Activated CD4-positive, alpha-beta T cell treated with anti-CD3 and anti-CD28 coated beads for 1 hour (primary cell): Measurements from ENCODE around the gene SERPINA1.

ENCODE experiments used
- DNase-seq: peaks from one replicate; pipeline ENCODE4 v3.0.0-alpha.2; 2020

Gene SERPINA1

DNA sequence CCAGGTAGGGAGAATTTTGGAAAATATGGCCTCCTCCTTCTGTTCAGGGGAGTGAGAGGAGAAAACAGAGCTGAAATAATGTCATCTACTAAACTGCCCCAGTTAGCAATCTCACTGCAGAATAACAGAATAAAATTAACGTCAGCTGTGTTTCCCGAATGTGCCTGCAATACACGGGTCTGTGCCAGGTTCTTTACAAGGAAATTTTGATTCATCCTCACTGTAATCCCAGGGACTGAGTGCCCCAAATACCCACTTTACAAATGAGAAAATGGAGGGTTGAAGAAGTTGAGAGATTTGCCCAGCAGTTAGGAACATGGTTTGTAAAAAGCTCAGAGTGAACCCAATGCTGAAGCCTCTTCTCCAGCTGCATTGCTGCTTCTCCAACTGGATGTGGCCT is 44.0 kb downstream of the SERPINA1 start:
- no peak for DNase-seq

DNA sequence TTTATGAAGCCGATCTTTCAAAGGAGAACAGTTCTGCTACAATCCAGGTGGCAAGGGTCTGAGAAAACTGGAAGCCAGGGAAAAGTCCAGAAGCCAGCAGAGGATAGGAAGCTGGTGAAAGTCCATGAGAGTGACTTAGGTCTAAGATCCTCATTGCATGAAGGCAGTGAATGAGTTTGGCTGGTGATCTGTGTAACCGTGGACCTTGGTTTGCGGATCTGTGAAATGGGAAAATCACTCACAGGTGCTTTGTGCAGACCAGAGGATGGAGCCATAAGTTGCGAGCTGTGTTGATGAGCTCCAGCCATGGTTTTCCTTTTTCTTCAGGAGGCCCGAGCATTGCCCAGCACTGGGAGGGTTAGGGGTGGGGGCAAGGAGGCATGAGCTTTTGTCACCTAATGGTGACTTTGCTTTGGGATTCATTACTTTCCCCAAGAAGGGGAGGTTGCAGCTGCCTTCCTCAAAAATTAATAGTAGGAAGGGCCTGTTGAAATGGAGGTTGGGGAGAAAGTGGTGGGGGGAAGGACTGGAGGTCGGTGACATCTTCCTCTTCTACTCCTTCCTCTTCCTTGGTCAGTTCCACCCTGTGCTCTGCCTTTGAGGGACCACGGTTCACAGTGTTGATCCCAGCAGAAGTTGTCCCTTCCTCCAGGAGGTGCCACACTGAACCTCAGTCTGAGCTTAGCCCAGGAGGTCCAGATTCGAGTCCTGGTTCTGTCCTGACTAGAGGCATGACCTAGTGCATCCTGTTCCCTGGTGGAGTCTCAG is 45.0 kb downstream of the SERPINA1 start:
- DNase-seq = no peak

DNA sequence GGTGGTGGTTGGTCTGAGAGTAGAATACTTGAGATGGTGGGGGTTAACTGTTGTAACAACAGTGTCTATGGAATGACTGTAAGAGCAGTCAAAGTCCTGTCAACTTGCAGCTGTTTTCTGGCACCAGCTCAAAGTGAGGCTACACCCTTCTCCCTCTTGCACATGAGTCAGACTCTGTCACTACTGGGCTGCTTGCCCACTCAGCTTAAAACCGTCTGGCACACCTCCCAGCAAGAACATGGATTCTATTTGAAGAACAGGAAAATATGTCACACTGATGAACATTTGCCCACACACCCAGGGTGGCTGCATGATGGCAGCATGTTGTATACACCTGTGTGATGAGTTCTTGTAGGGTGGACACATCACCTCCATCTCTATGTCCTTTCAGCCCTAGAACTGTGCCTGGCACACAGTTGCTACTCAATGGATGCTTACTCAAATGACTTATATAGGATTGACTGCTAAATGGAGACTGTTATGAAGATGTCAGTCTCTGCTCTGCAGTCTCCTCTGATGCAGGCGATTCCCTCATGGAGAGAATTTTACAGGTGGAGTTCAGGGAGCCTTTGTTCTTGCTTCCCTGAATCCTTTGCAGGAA is 46.0 kb downstream of the SERPINA1 start:
- DNase-seq = no peak

DNA sequence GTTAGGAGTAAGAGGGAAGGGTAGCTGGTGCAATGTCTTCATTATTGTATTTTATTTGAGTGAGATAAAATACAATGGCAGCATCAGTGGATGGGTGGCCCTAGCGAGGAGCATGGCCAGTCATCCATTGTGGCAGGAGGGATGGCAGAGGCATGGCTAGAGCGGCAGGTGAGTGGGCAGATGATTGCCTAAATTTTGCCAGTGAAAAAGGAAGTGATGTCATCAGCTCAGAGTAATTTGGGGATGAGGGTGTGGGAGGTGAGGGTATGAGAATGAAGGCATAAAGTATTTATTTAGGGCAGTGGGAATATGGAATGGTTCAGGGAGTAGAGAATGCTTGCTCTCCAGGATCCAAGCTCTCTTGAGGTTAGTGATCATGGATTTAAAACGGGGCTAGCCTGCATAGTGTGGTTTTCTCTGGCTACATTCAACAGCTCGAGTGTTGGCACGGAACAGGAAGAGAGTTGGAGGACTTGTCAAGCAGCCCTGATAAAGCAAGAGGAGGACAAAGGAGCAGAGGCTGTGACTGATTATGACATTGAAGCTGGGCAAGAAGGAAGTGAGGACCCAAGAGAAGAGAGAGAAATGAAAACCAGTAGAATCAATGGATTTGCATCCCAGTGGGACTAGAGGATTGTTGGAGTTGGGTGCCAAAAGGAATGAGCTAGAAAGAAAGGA is 46.6 kb downstream of the SERPINA1 start:
- no peak for DNase-seq

DNA sequence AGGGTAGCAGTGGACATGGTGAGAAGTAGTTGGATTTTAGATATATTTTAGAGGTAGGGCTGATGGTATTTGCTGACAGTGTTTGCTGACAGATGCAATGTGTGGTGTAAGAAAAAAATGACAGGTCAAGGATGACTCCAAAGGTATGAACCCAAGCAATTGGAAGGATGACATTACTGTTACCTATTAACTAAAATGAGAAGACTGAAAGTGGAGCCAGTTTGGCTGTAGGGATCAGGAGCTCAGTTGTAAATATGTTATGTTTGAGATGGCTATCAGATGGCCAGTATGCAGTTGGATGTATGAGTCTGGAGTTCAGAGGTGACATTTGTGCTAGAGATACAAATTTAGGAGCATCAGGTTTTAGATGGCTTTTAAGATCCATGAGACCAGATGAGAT is 47.9 kb downstream of the SERPINA1 start:
- no peak for DNase-seq

DNA sequence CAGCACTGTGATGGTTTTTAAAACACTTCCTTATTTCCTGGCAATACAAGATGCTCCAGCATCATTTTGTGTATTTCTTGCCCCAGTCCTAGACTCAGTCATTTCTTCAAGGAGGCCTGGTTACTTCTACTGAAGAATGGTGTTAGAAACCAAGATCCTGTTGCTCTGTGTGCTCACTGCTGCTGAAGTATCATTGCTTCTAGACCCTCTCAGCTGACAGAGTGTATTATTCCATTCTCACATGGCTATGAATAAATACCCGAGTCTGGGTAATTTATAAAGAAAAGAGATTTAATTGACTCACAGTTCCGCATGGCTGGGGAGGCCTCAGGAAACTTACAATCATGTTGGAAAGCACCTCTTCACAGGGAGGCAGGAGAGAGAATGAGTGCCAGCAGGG is 50.4 kb downstream of the SERPINA1 start:
- no peak for DNase-seq

DNA sequence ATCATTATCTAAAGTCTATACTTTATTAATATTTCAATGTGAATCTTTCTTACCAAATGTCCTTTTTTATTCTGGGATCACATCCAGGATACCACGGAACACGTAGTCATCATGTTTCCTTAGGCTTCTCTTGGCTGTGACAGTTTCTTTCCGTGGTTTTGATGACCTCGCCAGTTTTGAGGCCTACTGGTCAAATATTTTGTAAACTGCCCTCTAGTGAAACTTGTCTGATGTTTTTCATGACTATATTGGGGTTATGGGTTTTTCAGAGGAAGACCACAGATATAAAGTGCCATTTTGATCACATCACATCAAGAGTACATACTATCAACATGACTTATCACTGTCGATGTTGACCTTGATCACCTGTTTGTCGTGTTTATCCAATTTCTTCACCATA is 51.1 kb downstream of the SERPINA1 start:
- no peak for DNase-seq

DNA sequence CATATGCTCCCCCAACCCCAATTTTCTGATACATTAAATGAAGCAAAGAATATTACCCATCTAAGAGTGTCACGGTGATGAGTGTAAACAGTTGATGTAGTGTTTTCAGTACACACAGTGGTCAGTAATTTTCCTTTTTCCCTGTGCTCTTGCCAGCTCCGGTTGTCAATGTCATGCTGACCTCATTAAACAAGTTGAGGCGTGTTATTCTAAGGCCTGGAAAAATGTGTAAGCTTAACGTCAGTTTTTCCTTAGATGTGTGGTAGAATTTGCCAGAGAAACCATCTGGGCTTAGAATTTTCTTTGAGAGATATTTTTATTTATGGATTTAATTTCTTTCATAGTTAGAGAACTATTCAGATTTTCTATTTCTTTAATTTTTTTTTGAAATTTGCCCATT is 53.5 kb downstream of the SERPINA1 start:
- no peak for DNase-seq

DNA sequence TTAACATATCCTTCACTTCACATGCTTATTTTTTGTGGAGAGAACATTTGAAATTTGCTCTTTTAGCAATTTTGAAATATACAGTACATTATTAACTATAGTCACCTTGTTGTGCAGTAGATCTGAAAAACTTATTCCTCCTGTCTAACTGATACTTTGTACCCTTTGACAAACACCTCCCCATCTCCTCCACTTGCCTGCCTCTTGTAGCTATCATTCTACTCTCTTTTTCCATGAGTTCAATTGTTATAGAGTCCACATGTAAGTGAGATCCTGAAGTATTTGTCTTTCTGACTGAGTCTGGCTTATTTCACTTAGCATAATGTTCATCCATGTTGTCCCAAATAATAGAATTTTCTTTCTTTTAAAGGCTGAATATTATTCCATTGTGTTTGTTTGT is 55.8 kb downstream of the SERPINA1 start:
- DNase-seq = no peak

DNA sequence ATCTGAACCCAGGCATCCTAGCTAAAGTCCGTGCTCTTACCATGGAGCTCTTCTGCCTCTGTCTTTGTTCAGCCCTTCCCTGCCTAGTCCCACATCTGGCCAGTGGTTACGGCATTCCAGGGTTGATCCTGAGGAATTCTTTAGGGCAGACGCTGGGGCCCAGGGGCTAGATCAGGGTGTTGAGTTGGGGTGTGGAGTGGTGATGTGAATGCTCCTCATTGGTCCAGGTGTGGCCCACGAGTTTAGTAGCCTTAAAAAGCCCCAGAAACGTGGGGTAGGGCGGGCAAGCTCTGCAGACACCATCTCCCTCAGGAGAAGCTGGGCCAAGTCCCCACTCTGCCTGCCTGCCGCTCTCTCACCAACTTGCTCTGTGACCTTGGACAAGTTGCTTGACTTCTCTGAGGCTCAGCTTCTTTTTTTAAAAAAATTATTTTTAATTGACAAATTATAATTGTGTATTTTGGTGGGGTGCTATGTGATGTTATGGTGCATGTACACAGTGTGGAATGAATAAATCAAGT is 56.3 kb downstream of the SERPINA1 start:
- DNase-seq = no peak

DNA sequence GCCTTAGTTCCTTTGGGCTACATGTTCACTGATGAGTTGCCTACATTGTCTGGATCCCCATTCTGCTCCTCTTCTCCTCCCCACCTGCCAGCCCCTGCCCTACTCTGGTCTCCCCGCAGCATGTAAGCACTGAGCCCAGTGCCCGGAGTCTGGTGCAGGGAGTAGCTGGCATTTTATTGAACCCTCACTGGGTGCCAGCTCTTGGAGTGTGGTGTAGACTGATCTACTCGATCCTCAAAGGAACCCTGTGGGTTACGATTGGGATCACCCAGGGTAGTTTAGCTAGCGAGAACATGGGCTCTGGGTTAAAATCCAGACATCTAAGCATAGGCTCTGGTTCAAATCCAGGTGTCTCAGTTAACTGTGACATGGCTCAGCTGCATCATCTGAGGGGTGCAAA is 56.9 kb downstream of the SERPINA1 start:
- DNase-seq = no peak

DNA sequence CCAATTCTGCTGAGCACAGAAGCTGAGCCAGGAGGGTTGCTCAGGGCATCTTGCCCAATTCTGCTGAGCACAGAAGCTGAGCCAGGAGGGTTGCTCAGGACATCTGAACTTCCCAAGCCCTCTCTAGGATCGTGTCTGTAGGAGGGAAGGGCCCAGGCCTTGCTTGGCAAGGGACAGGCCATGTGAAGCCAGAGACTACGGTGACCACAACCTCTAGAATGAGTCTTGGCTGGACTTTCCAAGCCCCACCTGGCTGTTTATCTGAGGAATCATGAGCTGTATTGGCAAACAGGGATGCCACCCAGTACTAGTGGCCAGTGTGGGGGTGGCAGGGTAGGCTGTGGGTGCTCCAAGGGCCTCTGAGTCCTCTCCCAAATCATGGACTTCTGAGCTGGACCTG is 57.5 kb downstream of the SERPINA1 start:
- DNase-seq = no peak

DNA sequence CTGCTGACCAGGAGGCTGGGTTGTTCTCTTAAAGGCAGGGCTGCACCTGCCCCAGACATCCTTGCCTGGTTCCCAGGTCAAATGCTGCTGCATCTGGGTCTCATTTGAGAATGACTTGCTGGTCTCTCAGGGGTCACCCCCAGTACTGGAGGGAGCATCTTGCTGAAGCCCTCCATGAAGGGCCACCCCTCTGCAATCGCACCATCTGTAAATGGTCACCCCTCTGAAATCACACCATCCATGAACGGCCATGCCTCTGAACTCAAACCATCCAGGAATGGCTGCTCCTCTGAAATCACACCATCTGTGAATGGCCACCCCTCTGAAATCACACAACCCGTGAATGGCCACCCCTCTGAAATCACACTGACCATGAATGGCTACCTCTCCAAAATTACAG is 58.0 kb downstream of the SERPINA1 start:
- DNase-seq = no peak

DNA sequence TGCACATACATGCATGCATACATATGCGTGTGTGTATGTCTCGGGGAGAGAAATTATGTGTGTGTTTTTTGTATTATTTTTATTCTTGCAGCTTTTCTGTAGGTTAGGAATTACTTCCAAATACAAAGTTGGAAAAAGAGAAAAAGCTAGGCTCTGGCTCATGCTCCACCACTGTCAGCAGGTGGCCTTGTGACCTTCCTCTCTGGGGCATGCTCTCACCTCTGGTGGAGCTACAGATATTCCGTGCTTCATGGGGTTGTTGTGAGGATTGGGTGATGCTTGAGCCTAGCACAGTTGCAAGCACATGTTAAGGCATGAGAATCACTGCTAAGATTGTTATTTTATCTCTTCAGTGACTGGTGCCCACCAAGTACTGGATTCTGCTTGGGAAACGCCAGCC is 58.5 kb downstream of the SERPINA1 start:
- no peak for DNase-seq

DNA sequence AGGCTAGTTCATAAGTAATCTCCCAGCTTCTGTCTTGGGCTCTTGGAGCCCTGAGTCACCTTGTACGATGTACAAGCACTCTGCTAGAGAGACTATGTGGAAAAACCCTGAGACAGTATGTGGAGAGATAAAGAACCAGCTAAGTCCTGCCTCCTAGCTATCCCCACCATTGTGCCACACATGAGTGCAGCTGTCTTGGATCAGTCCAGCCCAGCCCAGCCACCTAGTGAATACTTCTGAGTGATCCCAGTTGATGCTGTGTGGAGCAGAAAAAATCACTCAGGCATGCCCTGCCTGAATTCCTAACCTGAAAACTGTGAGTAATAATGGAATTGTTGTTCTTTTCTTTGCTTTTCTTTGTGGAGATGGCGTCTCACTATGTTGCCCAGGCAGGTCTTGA is 60.2 kb downstream of the SERPINA1 start:
- no peak for DNase-seq
